SK-N-MC (cell line): ENCODE results near the gene GLI3.

ENCODE experiments used
- EZH2 ChIP-seq: fragments of 200-600 bp; sonication (generic); IDR thresholded peaks from one replicate; pipeline ENCODE4 v1.6.1; 2017; ENCODE audit warnings: antibody characterized with exemption
- POLR2AphosphoS5 ChIP-seq: IDR thresholded peaks from 2 replicates; pipeline ENCODE4 v1.6.1; 2012; ENCODE audit warnings: mild to moderate bottlenecking, low read depth, low read length, borderline replicate concordance

GRCh38 chr7:42097752-42098151, 139.3 kb downstream of the GLI3 start:
- TF ChIP-seq POLR2AphosphoS5, result no peak
- no peak for TF ChIP-seq EZH2
